Panc1 (cell line): ENCODE results near the gene CAMSAP2. TPM values are rescaled to one million over a fixed set of nuclear protein-coding genes. Genes with fewer than 3 reads are reported as not detected.
A peak's percentile ranks its signal among the peaks of the same experiment; 100 is the strongest.

ENCODE experiments used
- ATAC-seq: fragments of 200-7000 bp; cut with Tn5 transposase; 2 replicates; pipeline ENCODE4 v1.9.1; 2020; ENCODE audit warnings: mild to moderate bottlenecking, moderate library complexity
- BruUV-seq: library from RNA; stranded (reverse); fragments of 400-500 nt; replicated peaks from 2 replicates; lab custom pipeline; 2021; lab: Mats Ljungman, UMichigan
- CTCF ChIA-PET: fragments of 300-600 bp; sonication (Branson Sonifier 250); formaldehyde crosslinking; loops from one replicate; lab custom pipeline; 2022; ENCODE audit warnings: antibody characterized with exemption; lab: Charles Lee
- POLR2A ChIA-PET: fragments of 300-600 bp; sonication (Branson Sonifier 250); formaldehyde crosslinking; loops from one replicate; lab custom pipeline; 2022; ENCODE audit warnings: antibody characterized with exemption; lab: Charles Lee
- DNase-seq: peaks from one replicate; pipeline ENCODE4 v3.0.0-alpha.2; 2010; ENCODE audit warnings: low read depth, low spot score
- H3K27ac ChIP-seq: 2 replicates; pipeline ENCODE4 v1.5.1; 2011; ENCODE audit warnings: mild to moderate bottlenecking, low read length, inconsistent platforms
- H3K27me3 ChIP-seq: fragments of 200-500 bp; sonication (Bioruptor generic); 2 replicates; pipeline ENCODE4 v1.6.0; 2014; ENCODE audit warnings: low read length, inconsistent platforms; ENCODE audit not compliant: control insufficient read depth, insufficient read depth
- H3K36me3 ChIP-seq: fragments of 200-500 bp; sonication (Bioruptor generic); 2 replicates; pipeline ENCODE4 v1.5.1; 2014; ENCODE audit warnings: inconsistent platforms, mild to moderate bottlenecking, low read length, moderate library complexity; ENCODE audit not compliant: control insufficient read depth, insufficient read depth
- H3K4me1 ChIP-seq: 2 replicates; pipeline ENCODE4 v1.5.1; 2011; ENCODE audit warnings: inconsistent platforms, mild to moderate bottlenecking, low read length, moderate library complexity; ENCODE audit not compliant: control insufficient read depth, insufficient read depth
- H3K4me3 ChIP-seq, 2 experiments: 2 replicates each; pipeline ENCODE4 v1.5.1; 2011 to 2012; ENCODE audit warnings: low read depth in 2 of 2, low read length in 2 of 2, mild to moderate bottlenecking in 2 of 2, inconsistent platforms in 1 of 2, moderate library complexity in 1 of 2
- H3K9me3 ChIP-seq: fragments of 200-500 bp; sonication (Bioruptor generic); 2 replicates; pipeline ENCODE4 v1.5.1; 2014; ENCODE audit warnings: low read depth, mild to moderate bottlenecking, inconsistent platforms, low read length, moderate library complexity; ENCODE audit not compliant: control insufficient read depth, insufficient read depth
- CTCF ChIP-seq: fragments of 450-650 bp; IDR thresholded peaks from 2 replicates; pipeline ENCODE4 v1.5.1; 2017; ENCODE audit warnings: mild to moderate bottlenecking
- POLR2AphosphoS5 ChIP-seq: IDR thresholded peaks from 2 replicates; pipeline ENCODE4 v1.6.1; 2012; ENCODE audit warnings: mild to moderate bottlenecking, low read depth, low read length, moderate library complexity
- REST ChIP-seq, 2 experiments: IDR thresholded peaks; 2 replicates each; pipeline ENCODE4 v1.6.1; 2011 to 2012; ENCODE audit warnings: low read depth in 2 of 2, control low read depth in 1 of 2, low read length in 1 of 2, mild to moderate bottlenecking in 1 of 2, moderate library complexity in 1 of 2; ENCODE audit not compliant: insufficient read depth in 1 of 2
- SIN3A ChIP-seq: IDR thresholded peaks from 2 replicates; pipeline ENCODE4 v1.6.1; 2012; ENCODE audit warnings: low read depth, mild to moderate bottlenecking, low read length, moderate library complexity, borderline replicate concordance; ENCODE audit not compliant: insufficient read depth
- TCF7L2 ChIP-seq: IDR thresholded peaks from 2 replicates; pipeline ENCODE4 v1.6.1; 2011; ENCODE audit warnings: mild to moderate bottlenecking, low read depth, low read length, inconsistent platforms
- in situ Hi-C: cut with HindIII; loops from 2 replicates; pipeline ENCODE4 v1.10.0; 2016; ENCODE audit warnings: low sequenced_read_pairs, low pct_unique_long_range_greater_than_20kb
- intact Hi-C: fragments of 100-400 bp; cut with micrococcal nuclease; formaldehyde crosslinking; loops from one replicate; pipeline ENCODE4 v1.10.0; 2022; ENCODE audit not compliant: unreplicated experiment
- total RNA-seq: library from RNA; stranded (reverse); gene quantifications from one replicate; pipeline ENCODE4 v1.2.1, GENCODE V29; 2021; ENCODE audit not compliant: unreplicated experiment

CAMSAP2 gene
- total RNA-seq, 1 experiment from 2014 or later = 40.1 TPM

GRCh38 chr1:200856716-200857357 lies 118.1 kb downstream of the CAMSAP2 start:
- no peak for DNase-seq
- H3K4me3 ChIP-seq = no peak overlapping the region
- H3K4me1 ChIP-seq = no peaks in the 10 kb centered on the region
- no peak overlapping the region for H3K27ac ChIP-seq
- ATAC-seq = no peak
- no peaks in the 10 kb centered on the region for H3K27me3 ChIP-seq
- in situ Hi-C loops = no loop called here
- TF ChIP-seq CTCF (no peak), POLR2AphosphoS5 (no peak), SIN3A (no peak), TCF7L2 (no peak), REST (IDR thresholded peaks at IDR 0.05; ENCODE audit: insufficient read depth in 1 of 2, low read depth in 2 of 2, low read length in 1 of 2) (no peak)
- ChIA-PET CTCF (no interaction called here), POLR2A (no interaction called here)
- no TSS peak for BruUV-seq
- intact Hi-C loops = no loop called here
- peaks cover 43% of the 10 kb centered on the region for H3K36me3 ChIP-seq
- H3K9me3 ChIP-seq = no peaks in the 10 kb centered on the region

- in situ Hi-C loops = no loop called here
- BruUV-seq = TSS peak; percentile 55
Observed at GRCh38 chr1:200857804-200858203, 119.1 kb downstream of the CAMSAP2 start.

More at GRCh38 chr1:200857804-200858203, 119.1 kb downstream of the CAMSAP2 start:
- H3K4me3 ChIP-seq = no peak overlapping the region
- TF ChIP-seq SIN3A (no peak), TCF7L2 (no peak), CTCF (no peak), POLR2AphosphoS5 (no peak), REST (IDR thresholded peaks at IDR 0.05; ENCODE audit: insufficient read depth in 1 of 2, low read depth in 2 of 2, low read length in 1 of 2) (no peak)
- H3K9me3 ChIP-seq = no peaks in the 10 kb centered on the region
- H3K27ac ChIP-seq = no peak overlapping the region
- H3K4me1 ChIP-seq = no peaks in the 10 kb centered on the region
- ChIA-PET POLR2A (no interaction called here), CTCF (no interaction called here)
- intact Hi-C loops = no loop called here
- DNase-seq (no peak), ATAC-seq (no peak)
- peaks cover 36% of the 10 kb centered on the region for H3K36me3 ChIP-seq
- no peaks in the 10 kb centered on the region for H3K27me3 ChIP-seq
